ENCODE data around the gene ABLIM1.

ABLIM1 gene

GRCh38 chr10:114491419-114491818, 166.7 kb downstream of the ABLIM1 start:
- DNase-seq (ENCODE audit: low read depth, low spot score), result no peak

GRCh38 chr10:114489521-114490310, 168.4 kb downstream of the ABLIM1 start:
- DNase-seq (ENCODE audit: low read depth, low spot score), result peak; percentile 67

- DNase-seq (ENCODE audit: low read depth, low spot score), result no peak
Measured at GRCh38 chr10:114487815-114488536, 170.1 kb downstream of the ABLIM1 start.

- no peak for DNase-seq (ENCODE audit: low read depth, low spot score)
Measured at GRCh38 chr10:114486938-114487814, 170.9 kb downstream of the ABLIM1 start.

- no peak for DNase-seq (ENCODE audit: low read depth, low spot score)
Measured at GRCh38 chr10:114485696-114486400, 172.2 kb downstream of the ABLIM1 start.

GRCh38 chr10:114483575-114483974, 174.5 kb downstream of the ABLIM1 start:
- no peak for DNase-seq (ENCODE audit: low read depth, low spot score)

GRCh38 chr10:114482480-114483304, 175.4 kb downstream of the ABLIM1 start:
- DNase-seq (ENCODE audit: low read depth, low spot score), result no peak

GRCh38 chr10:114481055-114481454, 177.0 kb downstream of the ABLIM1 start:
- DNase-seq (ENCODE audit: low read depth, low spot score), result no peak

GRCh38 chr10:114479836-114480235, 178.2 kb downstream of the ABLIM1 start:
- DNase-seq (ENCODE audit: low read depth, low spot score), result no peak

GRCh38 chr10:114479307-114479706, 178.8 kb downstream of the ABLIM1 start:
- DNase-seq (ENCODE audit: low read depth, low spot score), result no peak

GRCh38 chr10:114478281-114478680, 179.8 kb downstream of the ABLIM1 start:
- no peak for DNase-seq (ENCODE audit: low read depth, low spot score)

GRCh38 chr10:114477285-114477684, 180.8 kb downstream of the ABLIM1 start:
- DNase-seq (ENCODE audit: low read depth, low spot score), result no peak

GRCh38 chr10:114474989-114475388, 183.1 kb downstream of the ABLIM1 start:
- no peak for DNase-seq (ENCODE audit: low read depth, low spot score)

- DNase-seq (ENCODE audit: low read depth, low spot score), result no peak
Measured at GRCh38 chr10:114473776-114474175, 184.3 kb downstream of the ABLIM1 start.

GRCh38 chr10:114472877-114473253, 185.2 kb downstream of the ABLIM1 start:
- no peak for DNase-seq (ENCODE audit: low read depth, low spot score)

GRCh38 chr10:114471906-114472876, 185.9 kb downstream of the ABLIM1 start:
- peak; percentile 20 for DNase-seq (ENCODE audit: low read depth, low spot score)

- DNase-seq (ENCODE audit: low read depth, low spot score), result peak; percentile 50
Measured at GRCh38 chr10:114470956-114471905, 186.8 kb downstream of the ABLIM1 start.

- DNase-seq (ENCODE audit: low read depth, low spot score), result no peak
Measured at GRCh38 chr10:114470361-114470760, 187.7 kb downstream of the ABLIM1 start.
